Natural killer cell (primary cell): ENCODE measurements around the gene UGGT1. TPM values are rescaled to one million over a fixed set of nuclear protein-coding genes. Genes with fewer than 3 reads are reported as not detected.

ENCODE experiments used
- ATAC-seq, 3 donors: fragments of 150-1000 bp in 2 of 3; fragments of 200-7000 bp in 1 of 3; cut with Tn5 transposase; 1 replicate in 1 of 3; 2 replicates in 2 of 3; pipeline ENCODE4 v1.10.0; 2021; ENCODE audit warnings: mild to moderate bottlenecking in 2 of 3, moderate library complexity in 2 of 3
- DNase-seq, 2 donors: peaks; one replicate each; pipeline versions ENCODE4 v3.0.0 to v3.0.0-alpha.2; 2013 to 2021; ENCODE audit warnings: mixed read lengths in 1 of 2
- H3K27ac ChIP-seq: one replicate; pipeline ENCODE4 v1.5.1; 2013; ENCODE audit warnings: mild to moderate bottlenecking, low read length
- H3K27me3 ChIP-seq: one replicate; pipeline ENCODE4 v1.6.1; 2013; ENCODE audit warnings: low read length; ENCODE audit not compliant: control insufficient read depth, insufficient read depth
- H3K36me3 ChIP-seq: one replicate; pipeline ENCODE4 v1.6.1; 2013; ENCODE audit warnings: low read length; ENCODE audit not compliant: control insufficient read depth, insufficient read depth
- H3K4me1 ChIP-seq: one replicate; pipeline ENCODE4 v1.6.1; 2013; ENCODE audit warnings: low read length; ENCODE audit not compliant: control insufficient read depth, insufficient read depth
- H3K4me3 ChIP-seq: one replicate; pipeline ENCODE4 v1.5.1; 2013; ENCODE audit warnings: low read length
- H3K9me3 ChIP-seq: one replicate; pipeline ENCODE4 v1.6.1; 2013; ENCODE audit warnings: low read length; ENCODE audit not compliant: control insufficient read depth, insufficient read depth
- H3K27ac Mint-ChIP-seq, 2 donors: one replicate each; pipeline ENCODE4 v1.8.0; 2022; ENCODE audit warnings: mild to moderate bottlenecking in 2 of 2, mixed read lengths in 2 of 2, moderate library complexity in 1 of 2
- H3K27me3 Mint-ChIP-seq, 2 donors: one replicate each; pipeline ENCODE4 v1.8.0; 2022; ENCODE audit warnings: low read depth in 2 of 2, mixed read lengths in 2 of 2
- H3K36me3 Mint-ChIP-seq: one replicate; pipeline ENCODE4 v1.8.0; 2022; ENCODE audit warnings: mixed read lengths
- H3K4me1 Mint-ChIP-seq, 2 donors: one replicate each; pipeline ENCODE4 v1.8.0; 2022; ENCODE audit warnings: mixed read lengths in 2 of 2
- H3K4me3 Mint-ChIP-seq: one replicate; pipeline ENCODE4 v1.8.0; 2022; ENCODE audit warnings: mild to moderate bottlenecking, moderate library complexity, mixed read lengths
- H3K9me3 Mint-ChIP-seq, 2 donors: one replicate each; pipeline ENCODE4 v1.8.0; 2022; ENCODE audit warnings: mixed read lengths in 2 of 2
- CTCF ChIP-seq: fragments of 200-600 bp; IDR thresholded peaks from one replicate; pipeline ENCODE4 v1.8.0; 2022; ENCODE audit warnings: antibody characterized with exemption
- WGBS: methylation state at CpG from one replicate; pipeline ENCODE4 v1.1.7; 2013; ENCODE audit warnings: missing lambda C conversion rate; ENCODE audit not compliant: insufficient coverage; 5-methylcytosine and 5-hydroxymethylcytosine counted together
- intact Hi-C: fragments of 100-400 bp; cut with micrococcal nuclease; formaldehyde crosslinking; loops from one replicate; pipeline ENCODE4 v1.14.2; 2022
- total RNA-seq, 4 donors: library from RNA; stranded (reverse); fragments of 120-200 nt in 1 of 4; gene quantifications; one replicate each; pipeline versions ENCODE4 v1.2.3 to v1.2.4, GENCODE V29; 2013 to 2022

Gene UGGT1
- total RNA-seq, 3 donors from 2014 or later (not counting 1 experiment from before 2014, with no cell fraction given) = 48.2 to 70.3 (median 60.7) TPM

DNA sequence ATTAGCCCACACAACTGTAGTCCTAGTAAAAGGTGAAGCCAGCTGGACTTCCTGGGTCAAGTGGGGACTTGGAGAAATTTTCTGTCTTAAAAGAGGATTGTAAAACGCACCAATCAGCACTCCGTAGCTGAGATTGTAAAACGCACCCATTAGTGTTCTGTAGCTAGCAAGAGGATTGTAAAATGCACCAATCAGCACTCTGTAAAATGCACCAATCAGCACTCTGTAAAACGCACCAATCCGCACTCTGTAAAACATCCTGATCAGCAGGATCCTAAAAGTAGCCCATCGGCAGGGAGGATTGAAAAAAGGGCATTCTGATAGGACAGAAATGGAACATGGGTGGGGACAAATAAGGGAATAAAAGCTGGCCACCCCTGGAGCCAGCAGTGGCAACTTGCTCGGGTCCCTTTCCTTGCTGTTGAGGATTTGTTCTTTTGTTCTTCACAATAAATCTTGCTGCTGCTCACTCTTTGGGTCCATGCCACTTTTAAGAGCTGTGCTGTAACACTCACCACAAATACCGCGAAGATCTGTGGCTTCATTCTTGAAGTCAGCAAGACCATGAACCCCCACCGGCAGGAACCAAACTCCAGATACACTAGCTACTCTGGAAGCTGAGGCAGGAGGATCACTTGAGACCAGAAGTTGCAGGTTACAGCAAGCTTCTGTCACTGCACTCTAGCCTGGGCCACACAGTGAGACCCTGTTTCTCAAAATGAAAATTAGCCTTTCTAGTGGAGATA lies 125.1 kb downstream of the UGGT1 start:
- H3K36me3 ChIP-seq = no peaks in the 10 kb centered on the region
- Mint-ChIP-seq H3K4me1 (peaks cover 0 to 5% of the 10 kb centered on the region in 2 donors), H3K27ac (no peak overlapping the region), H3K27me3 (peaks cover 0 to 6% of the 10 kb centered on the region in 2 donors), H3K9me3 (no peaks in the 10 kb centered on the region), H3K36me3 (no peaks in the 10 kb centered on the region), H3K4me3 (no peak overlapping the region)
- DNase-seq (no peak), ATAC-seq (no peak)
- H3K27ac ChIP-seq = no peak overlapping the region
- 59% methylated on average over 10 of the region's 10 CpGs for WGBS
- intact Hi-C loops = no loop called here
- no peaks in the 10 kb centered on the region for H3K9me3 ChIP-seq
- no peak for TF ChIP-seq CTCF
- H3K27me3 ChIP-seq = no peaks in the 10 kb centered on the region
- H3K4me3 ChIP-seq = no peak overlapping the region
- H3K4me1 ChIP-seq = no peaks in the 10 kb centered on the region

DNA sequence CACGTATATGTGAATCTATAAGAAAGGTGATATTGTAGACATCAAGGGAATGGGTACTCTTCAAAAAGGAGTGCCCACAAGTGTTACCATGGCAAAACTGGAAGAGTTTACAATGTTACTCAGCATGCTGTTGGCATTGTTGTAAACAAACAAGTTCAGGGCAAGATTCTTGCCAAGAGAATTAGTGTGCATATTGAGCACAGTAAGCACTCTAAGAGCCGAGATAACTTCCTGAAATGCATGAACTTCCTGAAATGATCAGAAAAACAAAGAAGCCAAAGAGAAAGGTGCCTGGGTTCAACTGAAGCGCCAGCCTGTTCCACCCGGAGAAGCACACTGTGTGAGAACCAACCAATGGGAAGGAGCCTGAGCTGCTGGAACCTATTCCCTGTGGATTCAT lies 126.7 kb downstream of the UGGT1 start:
- Mint-ChIP-seq H3K36me3 (no peaks in the 10 kb centered on the region), H3K27ac (no peak overlapping the region), H3K27me3 (peaks cover 0 to 6% of the 10 kb centered on the region in 2 donors), H3K9me3 (no peaks in the 10 kb centered on the region), H3K4me1 (peaks cover 0 to 5% of the 10 kb centered on the region in 2 donors), H3K4me3 (no peak overlapping the region)
- DNase-seq (no peak), ATAC-seq (no peak)
- Histone ChIP-seq H3K4me1 (no peaks in the 10 kb centered on the region), H3K27me3 (no peaks in the 10 kb centered on the region), H3K4me3 (no peak overlapping the region), H3K36me3 (no peaks in the 10 kb centered on the region), H3K9me3 (no peaks in the 10 kb centered on the region), H3K27ac (no peak overlapping the region)
- 31% methylated on average over 4 of the region's 4 CpGs for WGBS
- TF ChIP-seq CTCF = no peak
- intact Hi-C loops = no loop called here

DNA sequence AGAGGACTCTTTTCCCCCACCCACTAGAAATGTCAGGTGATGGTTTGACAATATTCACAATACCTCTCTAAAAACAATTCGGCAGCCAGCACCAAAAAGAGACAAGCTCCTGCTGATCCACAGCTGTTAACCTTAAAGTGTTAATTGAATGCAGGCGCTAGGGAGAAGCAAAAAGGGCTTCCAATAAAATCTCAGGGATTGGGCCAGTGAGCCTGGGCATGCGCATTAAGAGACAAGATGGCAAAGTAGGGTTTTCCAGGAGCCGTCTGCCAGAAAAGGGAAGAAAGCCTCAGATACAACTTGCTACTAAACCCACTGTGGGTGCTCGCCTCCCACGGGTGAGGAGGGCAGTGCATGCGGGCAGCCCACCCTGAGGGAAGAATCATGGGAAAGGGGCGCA lies 128.9 kb downstream of the UGGT1 start:
- no peaks in the 10 kb centered on the region for H3K4me1 ChIP-seq
- H3K9me3 ChIP-seq = no peaks in the 10 kb centered on the region
- Mint-ChIP-seq H3K4me1 (peaks cover 0 to 5% of the 10 kb centered on the region in 2 donors), H3K36me3 (no peaks in the 10 kb centered on the region), H3K27me3 (peaks cover 0 to 6% of the 10 kb centered on the region in 2 donors), H3K27ac (no peak overlapping the region), H3K9me3 (no peaks in the 10 kb centered on the region), H3K4me3 (no peak overlapping the region)
- H3K27ac ChIP-seq = no peak overlapping the region
- TF ChIP-seq CTCF = no peak
- no peaks in the 10 kb centered on the region for H3K27me3 ChIP-seq
- ATAC-seq = no peak
- 90% methylated on average over 8 of the region's 8 CpGs for WGBS
- intact Hi-C loops = no loop called here
- no peak overlapping the region for H3K4me3 ChIP-seq
- no peaks in the 10 kb centered on the region for H3K36me3 ChIP-seq
- no peak for DNase-seq

GRCh38 chr2:128227862-128228261 lies 136.9 kb downstream of the UGGT1 start:
- no peaks in the 10 kb centered on the region for H3K9me3 Mint-ChIP-seq
- Histone ChIP-seq H3K36me3 (no peaks in the 10 kb centered on the region), H3K4me1 (peaks cover 6% of the 10 kb centered on the region), H3K4me3 (no peak overlapping the region), H3K27ac (no peak overlapping the region), H3K27me3 (peaks cover 2% of the 10 kb centered on the region), H3K9me3 (no peaks in the 10 kb centered on the region)
- H3K27ac Mint-ChIP-seq = no peak overlapping the region
- intact Hi-C loops = no loop called here
- ATAC-seq (no peak), DNase-seq (no peak)
- H3K4me3 Mint-ChIP-seq = no peak overlapping the region
- no peak for TF ChIP-seq CTCF
- peaks cover 0 to 2% of the 10 kb centered on the region in 2 donors for H3K27me3 Mint-ChIP-seq
- no peaks in the 10 kb centered on the region for H3K4me1 Mint-ChIP-seq
- H3K36me3 Mint-ChIP-seq = no peaks in the 10 kb centered on the region
- WGBS = 90% methylated on average over 1 of the region's 1 CpG
